Panc1 (cell line): ENCODE data around the gene SFMBT1.

Experiments used
- POLR2AphosphoS5 ChIP-seq: IDR thresholded peaks from 2 replicates; pipeline ENCODE4 v1.6.1; 2012; ENCODE audit warnings: mild to moderate bottlenecking, low read depth, low read length, moderate library complexity
- TCF7L2 ChIP-seq: IDR thresholded peaks from 2 replicates; pipeline ENCODE4 v1.6.1; 2011; ENCODE audit warnings: mild to moderate bottlenecking, low read depth, low read length, inconsistent platforms
- TF ChIP-seq, protein P1 (sequence below): fragments of 450-650 bp; IDR thresholded peaks from 2 replicates; pipeline ENCODE4 v1.5.1; 2017; ENCODE audit warnings: mild to moderate bottlenecking
- TF ChIP-seq, protein P2 (sequence below), 2 experiments: IDR thresholded peaks; 2 replicates each; pipeline ENCODE4 v1.6.1; 2011 to 2012; ENCODE audit warnings: low read depth in 2 of 2, control low read depth in 1 of 2, low read length in 1 of 2, mild to moderate bottlenecking in 1 of 2, moderate library complexity in 1 of 2; ENCODE audit not compliant: insufficient read depth in 1 of 2

DNA sequence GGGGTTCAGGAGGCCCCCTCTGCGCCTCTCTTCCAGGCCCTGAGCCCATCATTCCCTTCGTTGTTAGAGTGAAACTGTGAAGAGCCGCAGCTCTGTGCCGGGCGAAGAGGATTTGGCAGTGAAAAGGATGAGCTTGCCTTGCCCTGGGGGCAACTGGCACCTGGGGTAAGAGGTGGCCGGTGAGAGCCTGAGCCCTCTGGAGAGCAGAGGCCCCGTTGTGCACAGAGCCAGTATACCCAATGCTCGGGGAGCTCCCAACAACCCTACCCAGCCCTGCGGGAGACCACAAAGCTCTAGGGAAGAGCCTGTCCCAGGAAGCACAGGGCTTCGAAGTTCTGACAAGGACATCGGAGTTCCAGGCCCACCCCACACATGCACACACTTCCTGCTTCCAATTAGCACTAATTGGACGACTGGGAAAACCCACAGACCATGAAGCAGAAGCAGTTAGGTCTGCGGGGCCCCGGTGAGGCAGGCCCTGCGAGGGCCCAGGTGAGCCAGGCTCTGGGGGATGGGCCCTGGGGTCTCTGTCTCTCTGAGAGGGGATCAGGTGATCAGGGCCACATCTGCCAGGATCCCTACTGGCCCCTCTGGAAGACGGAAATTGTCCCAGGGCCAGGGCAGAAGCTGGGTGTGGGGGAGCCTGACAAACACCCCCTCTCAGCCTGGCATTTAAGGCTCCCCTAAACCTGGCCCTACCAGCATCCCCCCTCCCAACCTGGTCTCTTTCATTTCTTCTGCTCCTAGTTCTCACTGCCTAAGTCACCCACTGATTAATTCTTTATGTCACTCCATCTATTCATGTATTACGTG, 27.9 kb upstream of the SFMBT1 start:
- TF ChIP-seq, protein P1, sequence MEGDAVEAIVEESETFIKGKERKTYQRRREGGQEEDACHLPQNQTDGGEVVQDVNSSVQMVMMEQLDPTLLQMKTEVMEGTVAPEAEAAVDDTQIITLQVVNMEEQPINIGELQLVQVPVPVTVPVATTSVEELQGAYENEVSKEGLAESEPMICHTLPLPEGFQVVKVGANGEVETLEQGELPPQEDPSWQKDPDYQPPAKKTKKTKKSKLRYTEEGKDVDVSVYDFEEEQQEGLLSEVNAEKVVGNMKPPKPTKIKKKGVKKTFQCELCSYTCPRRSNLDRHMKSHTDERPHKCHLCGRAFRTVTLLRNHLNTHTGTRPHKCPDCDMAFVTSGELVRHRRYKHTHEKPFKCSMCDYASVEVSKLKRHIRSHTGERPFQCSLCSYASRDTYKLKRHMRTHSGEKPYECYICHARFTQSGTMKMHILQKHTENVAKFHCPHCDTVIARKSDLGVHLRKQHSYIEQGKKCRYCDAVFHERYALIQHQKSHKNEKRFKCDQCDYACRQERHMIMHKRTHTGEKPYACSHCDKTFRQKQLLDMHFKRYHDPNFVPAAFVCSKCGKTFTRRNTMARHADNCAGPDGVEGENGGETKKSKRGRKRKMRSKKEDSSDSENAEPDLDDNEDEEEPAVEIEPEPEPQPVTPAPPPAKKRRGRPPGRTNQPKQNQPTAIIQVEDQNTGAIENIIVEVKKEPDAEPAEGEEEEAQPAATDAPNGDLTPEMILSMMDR, result no peak
- TF ChIP-seq POLR2AphosphoS5, result no peak; the same call in 1 of the 2 replicates
- TF ChIP-seq, protein P2, sequence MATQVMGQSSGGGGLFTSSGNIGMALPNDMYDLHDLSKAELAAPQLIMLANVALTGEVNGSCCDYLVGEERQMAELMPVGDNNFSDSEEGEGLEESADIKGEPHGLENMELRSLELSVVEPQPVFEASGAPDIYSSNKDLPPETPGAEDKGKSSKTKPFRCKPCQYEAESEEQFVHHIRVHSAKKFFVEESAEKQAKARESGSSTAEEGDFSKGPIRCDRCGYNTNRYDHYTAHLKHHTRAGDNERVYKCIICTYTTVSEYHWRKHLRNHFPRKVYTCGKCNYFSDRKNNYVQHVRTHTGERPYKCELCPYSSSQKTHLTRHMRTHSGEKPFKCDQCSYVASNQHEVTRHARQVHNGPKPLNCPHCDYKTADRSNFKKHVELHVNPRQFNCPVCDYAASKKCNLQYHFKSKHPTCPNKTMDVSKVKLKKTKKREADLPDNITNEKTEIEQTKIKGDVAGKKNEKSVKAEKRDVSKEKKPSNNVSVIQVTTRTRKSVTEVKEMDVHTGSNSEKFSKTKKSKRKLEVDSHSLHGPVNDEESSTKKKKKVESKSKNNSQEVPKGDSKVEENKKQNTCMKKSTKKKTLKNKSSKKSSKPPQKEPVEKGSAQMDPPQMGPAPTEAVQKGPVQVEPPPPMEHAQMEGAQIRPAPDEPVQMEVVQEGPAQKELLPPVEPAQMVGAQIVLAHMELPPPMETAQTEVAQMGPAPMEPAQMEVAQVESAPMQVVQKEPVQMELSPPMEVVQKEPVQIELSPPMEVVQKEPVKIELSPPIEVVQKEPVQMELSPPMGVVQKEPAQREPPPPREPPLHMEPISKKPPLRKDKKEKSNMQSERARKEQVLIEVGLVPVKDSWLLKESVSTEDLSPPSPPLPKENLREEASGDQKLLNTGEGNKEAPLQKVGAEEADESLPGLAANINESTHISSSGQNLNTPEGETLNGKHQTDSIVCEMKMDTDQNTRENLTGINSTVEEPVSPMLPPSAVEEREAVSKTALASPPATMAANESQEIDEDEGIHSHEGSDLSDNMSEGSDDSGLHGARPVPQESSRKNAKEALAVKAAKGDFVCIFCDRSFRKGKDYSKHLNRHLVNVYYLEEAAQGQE (IDR thresholded peaks at IDR 0.05; ENCODE audit: insufficient read depth in 1 of 2, low read depth in 2 of 2, low read length in 1 of 2), result no peak
- no peak for TF ChIP-seq TCF7L2
